ENCODE results near the gene NUP50.

Gene NUP50

GRCh38 chr22:45233827-45234226, 70.1 kb downstream of the NUP50 start:
- DNase-seq = no peak

- DNase-seq = no peak
Measured at GRCh38 chr22:45235101-45235777, 71.5 kb downstream of the NUP50 start.

- DNase-seq = no peak
Measured at GRCh38 chr22:45235851-45236342, 72.2 kb downstream of the NUP50 start.

GRCh38 chr22:45237065-45237990, 73.6 kb downstream of the NUP50 start:
- DNase-seq = no peak
